Esophagus muscularis mucosa (tissue), 4 donors: Measurements from ENCODE around the gene WDR35. TPM values are rescaled to one million over a fixed set of nuclear protein-coding genes. Genes with fewer than 3 reads are reported as not detected.

Experiments
- DNase-seq: peaks from one replicate; pipeline ENCODE4 v3.0.0-alpha.2; 2017; ENCODE audit errors: extremely low spot score
- H3K27ac ChIP-seq, 4 donors: fragments of 200-600 bp; sonication (generic); replicated peaks in 1 of 4; 1 replicate in 3 of 4; 2 replicates in 1 of 4; pipeline ENCODE4 v1.5.1; 2016 to 2019; ENCODE audit warnings: mild to moderate bottlenecking in 1 of 4
- H3K27me3 ChIP-seq, 4 donors: fragments of 200-600 bp; sonication (generic); one replicate each; pipeline versions ENCODE4 v1.5.1 to v1.6.0; 2016 to 2019
- H3K36me3 ChIP-seq, 4 donors: fragments of 200-600 bp; sonication (generic); one replicate each; pipeline ENCODE4 v1.5.1; 2016 to 2019
- H3K4me1 ChIP-seq, 4 donors: fragments of 200-600 bp; sonication (generic); one replicate each; pipeline ENCODE4 v1.5.1; 2016 to 2019
- H3K4me3 ChIP-seq, 4 donors: fragments of 200-600 bp; sonication (generic); 1 replicate in 2 of 4; 2 replicates in 2 of 4; pipeline ENCODE4 v1.5.1; 2016 to 2019; ENCODE audit warnings: mild to moderate bottlenecking in 4 of 4, moderate library complexity in 1 of 4
- H3K9me3 ChIP-seq, 4 donors: fragments of 200-600 bp; sonication (generic); 1 replicate in 3 of 4; 2 replicates in 1 of 4; pipeline ENCODE4 v1.5.1; 2016 to 2019
- CTCF ChIP-seq, 3 experiments: fragments of 200-600 bp in 2 of 3; fragments of 450-650 bp in 1 of 3; sonication (generic) in 2 of 3; IDR thresholded peaks; one replicate each; pipeline ENCODE4 v1.5.1; 2017 to 2019; ENCODE audit warnings: antibody characterized with exemption in 3 of 3, mild to moderate bottlenecking in 2 of 3, moderate library complexity in 1 of 3
- EP300 ChIP-seq: sonication (generic); formaldehyde crosslinking; IDR thresholded peaks from one replicate; pipeline ENCODE4 v1.6.1; 2017; ENCODE audit warnings: antibody characterized with exemption
- POLR2A ChIP-seq: fragments of 450-650 bp; IDR thresholded peaks from one replicate; pipeline ENCODE4 v1.6.1; 2017; ENCODE audit warnings: antibody characterized with exemption, moderate library complexity, mild to moderate bottlenecking, low read depth
- POLR2AphosphoS5 ChIP-seq, 2 donors: sonication (generic); formaldehyde crosslinking; IDR thresholded peaks; one replicate each; pipeline ENCODE4 v1.6.1; 2017; ENCODE audit warnings: antibody characterized with exemption in 2 of 2
- WGBS: methylation state at CpG from one replicate; pipeline ENCODE4 v1.1.5; 2018; 5-methylcytosine and 5-hydroxymethylcytosine counted together
- intact Hi-C: fragments of 100-400 bp; cut with DNase I; formaldehyde crosslinking; loops from one replicate; pipeline ENCODE4 v1.15.1; 2023
- total RNA-seq, 4 donors: library from RNA; depleted of rRNA; stranded (reverse); fragments of >200 nt; gene quantifications; one replicate each; pipeline versions ENCODE4 v1.1.0 to v1.2.1, GENCODE V29; 2016

The WDR35 gene
- total RNA-seq, 4 donors from 2014 or later, result 9.4 to 15.0 (median 12.3) TPM

- no peak overlapping the region for H3K27ac ChIP-seq
- intact Hi-C loops, result loop anchor here (5.0 kb wide), 3 partner anchors 512 to 1477 kb away; no protein-coding TSS in a partner anchor
- H3K4me3 ChIP-seq, result no peak overlapping the region
- no peaks in the 10 kb centered on the region for H3K36me3 ChIP-seq
- no peak for DNase-seq
- peaks cover 10 to 51% (median 40%) of the 10 kb centered on the region in 4 donors for H3K4me1 ChIP-seq
- H3K27me3 ChIP-seq, result peaks cover 0 to 10% (median 0%) of the 10 kb centered on the region in 4 donors
- no peaks in the 10 kb centered on the region for H3K9me3 ChIP-seq
- TF ChIP-seq CTCF (IDR thresholded peaks at IDR 0.05), result no peak
- TF ChIP-seq POLR2A, result no peak
- TF ChIP-seq EP300, result no peak
- no peak for TF ChIP-seq POLR2AphosphoS5 (IDR thresholded peaks at IDR 0.05)
- 72% methylated on average over 11 of the region's 11 CpGs for WGBS
These were observed 125.5 kb downstream of the WDR35 start for GRCh38 chr2:19864381-19864780.

- H3K4me3 ChIP-seq, result peak overlapping the region in 2 of 4 donors; percentile 15 to 19
- H3K27me3 ChIP-seq, result peaks cover 0 to 2% (median 0%) of the 10 kb centered on the region in 4 donors
- WGBS, result 15% methylated on average over 20 of the region's 33 CpGs
- peaks cover 3 to 42% (median 31%) of the 10 kb centered on the region in 4 donors for H3K4me1 ChIP-seq
- no peak overlapping the region for H3K27ac ChIP-seq
- no peaks in the 10 kb centered on the region for H3K36me3 ChIP-seq
- H3K9me3 ChIP-seq, result no peaks in the 10 kb centered on the region
- no peak for DNase-seq
- TF ChIP-seq POLR2AphosphoS5 (IDR thresholded peaks at IDR 0.05) (peak in 1 of 2 donors; percentile 26), POLR2A (no peak), EP300 (no peak), CTCF (IDR thresholded peaks at IDR 0.05) (peak; percentile 92 to 97 (median 93))
- intact Hi-C loops, result loop anchor here (1.0 to 5.0 kb wide), 4 partner anchors 511 to 1476 kb away; no protein-coding TSS in a partner anchor
These were observed 126.4 kb downstream of the WDR35 start for GRCh38 chr2:19863303-19864041.

- intact Hi-C loops, result loop anchor here (5.0 kb wide), 3 partner anchors 510 to 1475 kb away; no protein-coding TSS in a partner anchor
- TF ChIP-seq POLR2AphosphoS5 (IDR thresholded peaks at IDR 0.05), result no peak
- TF ChIP-seq CTCF (IDR thresholded peaks at IDR 0.05), result no peak
- TF ChIP-seq EP300, result no peak
- TF ChIP-seq POLR2A, result no peak
- 67% methylated on average over 1 of the region's 1 CpG for WGBS
- no peaks in the 10 kb centered on the region for H3K27me3 ChIP-seq
- H3K4me3 ChIP-seq, result no peak overlapping the region
- H3K36me3 ChIP-seq, result no peaks in the 10 kb centered on the region
- H3K4me1 ChIP-seq, result peaks cover 2 to 37% (median 27%) of the 10 kb centered on the region in 4 donors
- no peak for DNase-seq
- H3K9me3 ChIP-seq, result no peaks in the 10 kb centered on the region
- H3K27ac ChIP-seq, result peak overlapping the region in 3 of 4 donors; percentile 19 to 44 (median 32)
These were observed 128.1 kb downstream of the WDR35 start for GRCh38 chr2:19861813-19862212.

Other genes with a start within 250 kb of the WDR35 start
- gene TTC32, start 88.1 kb downstream of the WDR35 start, total RNA-seq, result 10 to 100 TPM in 2 of 4 donors, 1 to 10 TPM in 2; 8.1 to 12.5 (median 10.2) TPM
- gene MATN3, start 22.6 kb upstream of the WDR35 start, total RNA-seq, result 1 to 10 TPM in 1 of 4 donors, under 1 TPM in 3; 0.66 to 1.3 (median 0.82) TPM
- 100 to 1,000 TPM; 154 to 215 (median 192) TPM for gene LAPTM4A, start 61.5 kb upstream of the WDR35 start, total RNA-seq
- gene SDC1, start 235.0 kb upstream of the WDR35 start, total RNA-seq, result 1 to 10 TPM in 1 of 4 donors, under 1 TPM in 3; 0.33 to 1.6 (median 0.47) TPM